ENCODE data around the gene ARAP2. TPM values are rescaled to one million over a fixed set of nuclear protein-coding genes. Genes with fewer than 3 reads are reported as not detected.

The ARAP2 gene
- total RNA-seq, 2 experiments from 2014 or later = 30.0 to 31.0 TPM

GRCh38 chr4:36027203-36027602, 217.1 kb downstream of the ARAP2 start:
- no peaks in the 10 kb centered on the region for H3K4me1 Mint-ChIP-seq (ENCODE audit: low read depth)
- no peak for TF ChIP-seq CTCF (IDR thresholded peaks at IDR 0.05)

GRCh38 chr4:36026348-36026880, 217.9 kb downstream of the ARAP2 start:
- ChIA-PET POLR2A (no interaction called here), CTCF (no interaction called here)
- no peak for TF ChIP-seq CTCF (IDR thresholded peaks at IDR 0.05)
- ATAC-seq (no peak), DNase-seq (no peak)
- Mint-ChIP-seq H3K36me3 (ENCODE audit: low read depth) (no peaks in the 10 kb centered on the region), H3K27ac (no peak overlapping the region), H3K4me3 (no peak overlapping the region), H3K4me1 (ENCODE audit: low read depth) (no peaks in the 10 kb centered on the region), H3K27me3 (no peaks in the 10 kb centered on the region), H3K9me3 (no peaks in the 10 kb centered on the region)
- intact Hi-C loops (cut with micrococcal nuclease) = no loop called here

More at GRCh38 chr4:36027203-36027602, 217.1 kb downstream of the ARAP2 start:
- no peak for ATAC-seq
- Mint-ChIP-seq H3K9me3 (no peaks in the 10 kb centered on the region), H3K27me3 (no peaks in the 10 kb centered on the region), H3K27ac (no peak overlapping the region), H3K4me3 (no peak overlapping the region), H3K36me3 (ENCODE audit: low read depth) (no peaks in the 10 kb centered on the region)
- intact Hi-C loops (cut with micrococcal nuclease) = no loop called here
- ChIA-PET POLR2A (no interaction called here), CTCF (no interaction called here)
- no peak for DNase-seq

GRCh38 chr4:36024901-36025660, 219.2 kb downstream of the ARAP2 start:
- no peak overlapping the region for H3K4me3 Mint-ChIP-seq
- TF ChIP-seq CTCF (IDR thresholded peaks at IDR 0.05) = no peak

DNA sequence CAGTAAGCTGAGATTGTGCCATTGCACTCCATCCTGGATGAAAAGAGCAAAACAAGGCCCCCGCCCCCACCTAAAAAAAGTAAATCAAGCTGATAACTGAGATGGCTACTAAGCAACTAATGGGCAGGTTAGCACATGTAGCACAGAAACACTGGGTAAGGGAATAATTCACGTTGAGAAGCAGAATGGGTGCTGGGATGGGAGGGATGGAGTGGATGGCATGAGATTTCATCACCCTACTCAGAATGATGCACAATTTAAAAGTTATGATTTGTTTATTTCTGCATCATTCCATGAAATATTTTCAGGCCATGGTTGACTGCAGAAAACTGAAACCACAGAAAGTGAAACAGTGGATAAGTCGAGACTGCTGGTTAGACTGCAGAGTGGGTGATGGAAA, 224.0 kb downstream of the ARAP2 start:
- no peak overlapping the region for H3K27ac Mint-ChIP-seq
- TF ChIP-seq CTCF (IDR thresholded peaks at IDR 0.05) = no peak
- no peaks in the 10 kb centered on the region for H3K36me3 Mint-ChIP-seq (ENCODE audit: low read depth)
- ATAC-seq (no peak), DNase-seq (no peak)
- ChIA-PET POLR2A (no interaction called here), CTCF (no interaction called here)
- intact Hi-C loops (cut with micrococcal nuclease) = no loop called here
- H3K9me3 Mint-ChIP-seq = no peaks in the 10 kb centered on the region
- no peaks in the 10 kb centered on the region for H3K27me3 Mint-ChIP-seq
- no peaks in the 10 kb centered on the region for H3K4me1 Mint-ChIP-seq (ENCODE audit: low read depth)
- no peak overlapping the region for H3K4me3 Mint-ChIP-seq

More at GRCh38 chr4:36024901-36025660, 219.2 kb downstream of the ARAP2 start:
- intact Hi-C loops (cut with micrococcal nuclease) = no loop called here
- no peak for DNase-seq
- no peak overlapping the region for H3K27ac Mint-ChIP-seq
- ATAC-seq = no peak
- H3K27me3 Mint-ChIP-seq = no peaks in the 10 kb centered on the region
- H3K4me1 Mint-ChIP-seq (ENCODE audit: low read depth) = no peaks in the 10 kb centered on the region
- no peaks in the 10 kb centered on the region for H3K36me3 Mint-ChIP-seq (ENCODE audit: low read depth)
- no peaks in the 10 kb centered on the region for H3K9me3 Mint-ChIP-seq
- CTCF ChIA-PET = no interaction called here
- POLR2A ChIA-PET = no interaction called here

Other genes with a start within 250 kb of the ARAP2 start
- 1 to 10 TPM; 1.2 to 1.3 TPM for gene DTHD1, start 37.1 kb upstream of the ARAP2 start, total RNA-seq